Measurements from ENCODE around the gene CCDC124.
"Not testable (repeated sequence)": the region's sequence is repeated elsewhere in the genome, so short reads cannot be mapped to it uniquely, and the experiment has no call there.

The CCDC124 gene

GRCh38 chr19:17932485-17933338 is at the start of gene CCDC124:
Gene CCDC124, plus strand, starts transcription at chr19:17933015. Its CDS starts 3,406 bp downstream, at chr19:17936421.
- TF ChIP-seq CTCF (IDR thresholded peaks at IDR 0.05; ENCODE audit: low read length, missing control alignments) = peak; percentile 91
- H3K4me3 ChIP-seq (replicated peaks; ENCODE audit: low read depth, low read length) = peak within 1 kb of the TSS; percentile 91
- peak; percentile 95 for DNase-seq (ENCODE audit: low read depth)

GRCh38 chr19:17883627-17884410 is 49.0 kb upstream of the CCDC124 start:
- DNase-seq (ENCODE audit: low read depth) = no peak
- TF ChIP-seq CTCF (IDR thresholded peaks at IDR 0.05; ENCODE audit: low read length, missing control alignments) = no peak
- H3K4me3 ChIP-seq (replicated peaks; ENCODE audit: low read depth, low read length) = no peak overlapping the region

GRCh38 chr19:17886515-17886914 is 46.3 kb upstream of the CCDC124 start:
- no peak for TF ChIP-seq CTCF (IDR thresholded peaks at IDR 0.05; ENCODE audit: low read length, missing control alignments)
- no peak for DNase-seq (ENCODE audit: low read depth)
- no peak overlapping the region for H3K4me3 ChIP-seq (replicated peaks; ENCODE audit: low read depth, low read length)

GRCh38 chr19:17887221-17887620 is 45.6 kb upstream of the CCDC124 start:
- not testable (repeated sequence) for H3K4me3 ChIP-seq (replicated peaks; ENCODE audit: low read depth, low read length); DNase-seq (ENCODE audit: low read depth)

GRCh38 chr19:17888260-17888659 is 44.6 kb upstream of the CCDC124 start:
- no peak for DNase-seq (ENCODE audit: low read depth)
- TF ChIP-seq CTCF (IDR thresholded peaks at IDR 0.05; ENCODE audit: low read length, missing control alignments) = no peak
- no peak overlapping the region for H3K4me3 ChIP-seq (replicated peaks; ENCODE audit: low read depth, low read length)

- H3K4me3 ChIP-seq (replicated peaks; ENCODE audit: low read depth, low read length) = no peak overlapping the region
- TF ChIP-seq CTCF (IDR thresholded peaks at IDR 0.05; ENCODE audit: low read length, missing control alignments) = no peak
- peak; percentile 66 for DNase-seq (ENCODE audit: low read depth)
These were observed 43.1 kb upstream of the CCDC124 start for GRCh38 chr19:17889609-17890214.

GRCh38 chr19:17893766-17894165 is 39.0 kb upstream of the CCDC124 start:
- TF ChIP-seq CTCF (IDR thresholded peaks at IDR 0.05; ENCODE audit: low read length, missing control alignments) = no peak
- H3K4me3 ChIP-seq (replicated peaks; ENCODE audit: low read depth, low read length) = no peak overlapping the region
- no peak for DNase-seq (ENCODE audit: low read depth)

Data from fibroblast of pulmonary artery (primary cell).